T-helper 1 cell (primary cell): ENCODE measurements around the gene DHRS1.

Experiments
- DNase-seq, 5 donors: peaks; one replicate each; pipeline ENCODE4 v3.0.0-alpha.2; 2012 to 2020

DHRS1 gene

DNA sequence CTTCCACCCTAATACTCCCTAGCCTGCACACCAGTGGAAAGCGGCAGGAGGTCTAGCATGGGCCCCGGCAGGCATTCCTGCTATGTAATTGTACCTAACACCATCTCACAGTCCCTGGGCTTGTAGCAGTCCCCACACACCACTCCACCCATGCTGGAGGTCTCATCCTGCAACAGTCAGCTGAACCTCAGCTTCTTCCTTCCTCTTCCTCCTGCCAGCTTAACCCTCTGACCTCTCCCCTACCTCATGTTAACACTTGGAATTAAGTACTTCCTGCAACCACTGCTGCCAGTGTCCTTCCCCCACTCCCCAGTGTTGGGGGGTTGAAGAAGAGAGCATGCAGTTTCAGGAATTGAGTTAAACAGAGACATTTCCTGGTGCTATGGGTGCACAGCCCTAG lies 27.7 kb upstream of the DHRS1 start:
- no peak for DNase-seq

DNA sequence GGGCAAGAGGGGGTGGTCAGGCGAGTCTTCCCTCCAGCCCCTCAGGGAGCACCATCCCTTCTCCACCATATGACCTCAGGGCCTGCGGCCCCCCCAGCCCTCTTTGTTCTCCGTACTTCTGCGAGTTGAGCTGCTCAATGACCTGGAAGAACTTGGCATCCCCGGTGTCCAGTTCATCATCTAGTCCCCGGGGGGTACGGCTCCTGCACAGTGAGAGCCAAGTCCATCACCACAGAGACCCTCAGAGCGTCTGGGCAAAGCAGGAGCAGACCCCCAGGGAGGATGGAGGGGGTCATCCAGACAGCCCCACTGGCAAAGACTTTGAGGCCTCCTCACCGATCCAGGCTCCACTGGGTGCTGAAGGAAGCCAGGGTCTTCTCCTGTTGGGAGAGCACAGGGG lies 26.4 kb upstream of the DHRS1 start:
- no peak for DNase-seq

DNA sequence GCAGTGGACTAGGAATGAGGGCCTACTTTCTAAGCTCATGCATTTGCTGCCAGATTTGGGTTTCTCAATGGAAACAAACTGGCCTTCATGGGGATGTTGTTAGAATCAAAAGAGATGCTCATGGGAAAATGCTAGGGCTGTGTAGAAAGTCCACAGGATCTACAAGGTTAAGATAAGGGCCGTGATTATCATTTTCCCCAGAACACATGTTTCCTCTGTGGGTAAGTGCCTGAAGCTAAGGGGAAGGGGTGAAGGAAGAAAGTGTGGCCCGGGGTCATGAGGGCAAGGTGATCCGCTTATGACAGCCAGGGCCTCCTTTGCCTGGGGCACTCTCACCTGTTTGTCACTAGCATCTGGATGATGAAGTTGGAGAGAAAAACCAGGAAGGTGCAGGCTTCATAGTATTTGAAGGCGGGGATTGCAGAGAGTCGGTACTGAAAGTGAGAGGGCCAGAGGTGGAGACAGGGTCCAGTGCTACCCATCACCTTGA lies 25.5 kb upstream of the DHRS1 start:
- DNase-seq: no peak

DNA sequence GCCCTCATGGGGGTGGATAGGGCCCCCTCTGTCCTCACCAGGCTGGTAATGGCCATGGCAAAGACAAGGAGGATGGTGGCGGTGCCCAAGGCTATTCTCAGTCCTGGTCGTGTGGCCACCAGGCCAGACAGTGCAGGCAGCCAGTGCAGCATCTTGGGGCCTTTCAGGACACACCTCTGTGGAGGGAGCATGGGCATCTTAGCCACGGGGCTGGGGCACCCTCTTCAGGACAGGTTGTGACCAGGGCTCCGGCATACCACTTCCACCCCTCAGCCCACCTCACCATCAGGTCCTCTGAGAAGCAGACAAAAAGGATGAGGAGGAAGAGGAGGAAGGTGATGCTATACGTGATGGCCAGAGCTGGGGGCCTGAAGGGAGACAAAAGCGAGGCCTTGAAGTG lies 24.4 kb upstream of the DHRS1 start:
- no peak for DNase-seq

DNA sequence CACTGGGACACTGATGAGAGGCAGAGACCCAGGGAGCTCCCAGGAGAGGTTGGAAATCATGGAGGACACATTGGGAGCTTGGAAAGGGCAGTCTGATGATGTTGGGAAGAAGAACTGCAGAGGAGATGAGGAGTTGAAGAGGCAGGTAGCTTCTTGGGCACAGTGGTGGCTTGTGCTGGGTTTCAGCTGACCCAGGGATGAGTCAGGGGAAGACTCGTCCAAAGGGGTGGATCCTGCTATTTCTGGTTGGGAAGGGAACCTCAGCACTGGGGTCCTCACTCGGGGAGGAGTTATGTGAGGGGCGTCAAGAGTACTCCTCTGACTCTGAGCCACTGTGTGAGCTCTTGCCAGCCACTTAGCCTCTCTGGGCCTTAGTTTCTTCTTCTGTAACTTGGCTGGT lies 23.8 kb upstream of the DHRS1 start:
- DNase-seq: no peak

DNA sequence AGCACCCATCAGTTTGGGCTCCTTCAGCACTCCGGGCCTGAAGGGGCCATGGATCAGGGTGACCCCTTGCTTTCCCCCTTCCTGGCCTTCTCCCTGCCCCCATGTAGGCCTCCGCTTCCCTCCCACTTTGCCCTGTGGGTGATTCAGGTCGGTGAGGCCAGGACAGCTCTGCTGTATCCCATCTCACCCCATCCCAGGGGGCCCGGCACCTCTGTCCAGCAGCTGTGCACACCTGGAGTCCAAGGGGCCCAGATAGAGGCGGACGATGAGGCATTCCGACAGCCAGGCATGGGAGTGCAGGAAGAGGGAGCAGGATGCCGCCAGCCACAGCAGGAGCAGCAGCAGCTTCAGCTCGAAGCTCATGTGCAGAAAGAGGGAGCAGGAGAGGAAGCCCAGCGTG lies 23.1 kb upstream of the DHRS1 start:
- no peak for DNase-seq

DNA sequence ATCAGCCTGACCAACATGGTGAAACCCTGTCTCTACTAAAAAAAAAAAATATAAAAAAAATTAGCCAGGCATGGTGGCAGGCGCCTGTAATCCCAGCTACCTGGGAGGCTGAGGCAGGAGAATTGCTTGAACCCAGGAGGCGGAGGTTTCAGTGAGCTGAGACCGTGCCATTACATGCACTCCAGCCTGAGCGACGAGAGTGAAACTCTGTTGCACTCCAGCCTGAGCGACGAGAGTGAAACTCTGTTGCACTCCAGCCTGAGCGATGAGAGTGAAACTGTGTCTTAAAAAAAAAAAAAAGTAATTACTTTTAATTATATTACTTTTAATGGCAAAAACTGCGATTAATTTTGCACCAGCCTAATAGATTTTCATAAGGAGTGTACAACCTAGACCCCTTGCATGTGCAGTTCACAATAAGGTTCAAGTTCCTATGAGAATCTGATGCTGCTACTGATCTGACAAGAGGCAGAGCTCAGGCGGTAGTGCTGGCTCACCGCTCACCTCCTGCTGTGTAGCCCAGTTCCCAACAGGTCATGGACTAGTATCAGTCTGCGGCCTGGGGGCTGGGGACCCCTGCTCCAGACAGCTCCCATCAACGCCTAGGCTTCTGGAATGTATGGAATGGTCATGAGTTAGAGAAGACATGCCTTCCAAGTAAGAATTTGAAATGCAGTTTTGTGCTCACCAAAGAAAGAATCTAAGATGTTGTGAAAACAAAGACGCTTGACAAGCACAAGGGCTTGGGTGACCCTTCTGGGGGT lies 21.8 kb upstream of the DHRS1 start:
- no peak for DNase-seq

DNA sequence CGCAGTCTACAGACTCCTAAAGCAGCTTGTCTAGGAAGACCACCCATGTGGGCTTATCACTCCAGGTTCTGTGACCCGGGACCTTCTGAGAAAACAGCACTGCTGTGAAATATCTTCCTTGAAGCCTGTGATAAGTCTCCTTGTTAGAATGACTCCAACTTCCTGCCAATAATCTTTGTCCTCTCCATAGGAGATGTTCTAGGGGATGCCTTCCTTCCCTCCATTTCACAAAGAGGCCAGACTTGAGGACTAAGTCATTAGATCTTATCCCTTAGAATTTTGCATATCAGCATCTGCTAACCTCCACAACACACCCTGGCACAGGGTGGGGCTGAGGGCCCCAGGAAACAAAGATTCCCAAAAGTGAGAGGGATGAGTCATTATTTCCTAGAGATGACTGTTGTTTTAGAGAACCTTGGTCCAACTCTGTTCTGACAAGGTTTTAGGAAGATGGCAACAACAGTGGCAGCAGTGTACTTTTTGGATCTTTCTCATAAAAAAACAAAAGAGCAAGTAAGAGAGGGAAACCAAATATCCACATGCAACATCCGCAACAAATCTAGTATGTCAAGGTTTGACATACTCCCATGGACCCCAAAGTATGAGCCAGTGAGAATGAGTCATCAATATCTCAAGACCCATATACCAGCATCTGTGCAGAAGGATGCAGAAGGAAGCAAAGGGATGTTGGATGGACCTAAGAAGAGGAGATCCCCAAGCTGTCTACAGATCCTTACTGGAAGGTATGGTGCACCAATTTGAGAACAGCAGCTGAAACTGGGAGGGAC lies 17.8 kb upstream of the DHRS1 start:
- DNase-seq: no peak

DNA sequence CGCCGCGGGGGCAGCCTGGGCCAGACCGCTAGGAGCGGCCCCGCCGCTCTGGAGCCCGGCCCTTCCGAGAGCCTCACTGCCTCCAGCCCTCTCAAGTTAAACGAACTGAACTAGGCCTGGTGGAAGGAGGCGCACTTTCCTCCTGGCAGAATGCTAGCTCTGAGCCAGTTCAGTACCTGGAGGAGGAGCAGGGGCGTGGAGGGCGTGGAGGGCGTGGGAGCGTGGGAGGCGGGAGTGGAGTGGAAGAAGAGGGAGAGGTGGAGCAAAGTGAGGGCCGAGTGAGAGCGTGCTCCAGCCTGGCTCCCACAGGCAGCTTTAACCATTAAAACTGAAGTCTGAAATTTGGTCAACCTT lies 17.0 kb upstream of the DHRS1 start:
- no peak for DNase-seq

DNA sequence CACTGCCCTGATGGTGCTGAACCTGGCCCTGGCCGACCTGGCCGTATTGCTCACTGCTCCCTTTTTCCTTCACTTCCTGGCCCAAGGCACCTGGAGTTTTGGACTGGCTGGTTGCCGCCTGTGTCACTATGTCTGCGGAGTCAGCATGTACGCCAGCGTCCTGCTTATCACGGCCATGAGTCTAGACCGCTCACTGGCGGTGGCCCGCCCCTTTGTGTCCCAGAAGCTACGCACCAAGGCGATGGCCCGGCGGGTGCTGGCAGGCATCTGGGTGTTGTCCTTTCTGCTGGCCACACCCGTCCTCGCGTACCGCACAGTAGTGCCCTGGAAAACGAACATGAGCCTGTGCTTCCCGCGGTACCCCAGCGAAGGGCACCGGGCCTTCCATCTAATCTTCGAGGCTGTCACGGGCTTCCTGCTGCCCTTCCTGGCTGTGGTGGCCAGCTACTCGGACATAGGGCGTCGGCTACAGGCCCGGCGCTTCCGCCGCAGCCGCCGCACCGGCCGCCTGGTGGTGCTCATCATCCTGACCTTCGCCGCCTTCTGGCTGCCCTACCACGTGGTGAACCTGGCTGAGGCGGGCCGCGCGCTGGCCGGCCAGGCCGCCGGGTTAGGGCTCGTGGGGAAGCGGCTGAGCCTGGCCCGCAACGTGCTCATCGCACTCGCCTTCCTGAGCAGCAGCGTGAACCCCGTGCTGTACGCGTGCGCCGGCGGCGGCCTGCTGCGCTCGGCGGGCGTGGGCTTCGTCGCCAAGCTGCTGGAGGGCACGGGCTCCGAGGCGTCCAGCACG lies 16.4 kb upstream of the DHRS1 start:
- no peak for DNase-seq

DNA sequence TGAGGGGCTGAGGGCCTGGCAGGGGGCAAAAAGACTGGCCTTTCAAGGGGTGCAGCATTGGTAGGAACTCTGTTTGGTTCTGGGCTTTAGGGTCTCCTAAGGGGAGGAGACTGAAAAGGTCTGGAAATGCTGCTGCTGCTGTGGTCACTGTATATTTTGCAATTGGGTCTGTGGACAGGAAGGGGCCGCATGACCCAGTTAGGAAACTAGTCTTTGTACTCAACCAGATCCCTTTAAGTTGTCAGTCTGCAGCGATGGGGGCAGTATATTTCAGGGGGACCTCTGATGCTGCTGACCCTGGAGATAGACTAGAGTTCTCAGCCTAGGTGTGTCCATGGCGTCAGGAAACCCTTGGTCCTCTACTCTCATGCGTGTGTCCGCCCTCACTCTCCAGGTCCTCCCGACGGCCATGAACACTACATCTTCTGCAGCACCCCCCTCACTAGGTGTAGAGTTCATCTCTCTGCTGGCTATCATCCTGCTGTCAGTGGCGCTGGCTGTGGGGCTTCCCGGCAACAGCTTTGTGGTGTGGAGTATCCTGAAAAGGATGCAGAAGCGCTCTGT lies 15.7 kb upstream of the DHRS1 start:
- DNase-seq: no peak

DNA sequence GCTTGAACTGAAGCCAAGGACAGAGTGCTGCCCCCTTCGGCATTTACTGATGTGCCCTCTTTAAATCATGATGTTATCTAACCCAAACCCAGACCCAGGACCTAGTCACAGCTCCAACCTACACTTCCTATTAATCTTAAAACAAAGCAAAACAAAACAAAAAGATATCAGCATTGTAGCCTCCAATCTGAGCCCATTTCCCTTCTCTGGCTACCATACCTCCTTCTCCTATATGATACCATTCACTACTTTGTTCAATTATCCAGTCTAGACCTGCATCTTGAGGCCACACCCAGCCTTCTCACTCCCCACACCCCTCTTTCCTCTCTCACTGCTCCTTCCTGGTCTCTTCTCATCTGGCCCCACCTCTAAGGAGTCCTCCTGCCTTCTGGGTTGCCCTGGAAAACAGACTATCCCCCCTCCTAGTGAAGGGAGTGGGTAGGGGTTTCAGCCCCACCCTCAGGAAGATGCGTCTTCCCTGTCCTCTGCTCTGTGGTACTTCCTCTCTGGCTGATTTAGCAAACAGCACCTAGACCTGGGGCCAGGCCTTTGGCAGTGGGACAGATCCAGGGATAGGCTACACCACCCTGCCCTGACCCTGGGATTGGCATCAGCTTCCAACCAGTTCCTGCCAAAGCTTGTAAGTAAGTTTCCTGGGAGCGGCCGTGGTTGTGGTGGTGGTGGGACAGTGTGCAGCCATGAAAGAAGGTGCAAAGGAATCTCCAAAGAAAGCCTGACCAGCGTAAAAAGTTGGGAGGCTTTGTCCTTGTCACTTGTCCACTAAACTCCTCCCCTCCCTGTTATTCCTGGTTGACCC lies 15.0 kb upstream of the DHRS1 start:
- no peak for DNase-seq

DNA sequence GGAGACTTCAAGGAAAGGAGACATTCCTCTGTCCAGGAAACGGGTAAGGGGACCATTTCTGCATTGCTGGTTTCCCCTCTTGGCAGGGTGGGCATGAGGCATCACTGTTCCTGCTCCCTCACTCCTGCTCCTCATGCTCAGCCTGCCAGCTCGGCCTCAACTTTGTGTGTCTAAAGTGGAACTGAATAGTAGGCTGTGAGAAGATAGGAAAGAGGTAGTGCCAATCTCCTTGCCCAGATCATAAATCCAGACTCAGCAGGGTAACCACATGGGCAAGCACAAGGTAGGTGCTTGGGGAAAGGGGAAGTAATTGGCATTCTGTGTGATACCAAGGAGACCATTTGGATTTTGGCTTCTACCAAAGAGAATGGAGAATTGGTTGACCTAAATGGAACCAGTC lies 14.3 kb upstream of the DHRS1 start:
- no peak for DNase-seq

DNA sequence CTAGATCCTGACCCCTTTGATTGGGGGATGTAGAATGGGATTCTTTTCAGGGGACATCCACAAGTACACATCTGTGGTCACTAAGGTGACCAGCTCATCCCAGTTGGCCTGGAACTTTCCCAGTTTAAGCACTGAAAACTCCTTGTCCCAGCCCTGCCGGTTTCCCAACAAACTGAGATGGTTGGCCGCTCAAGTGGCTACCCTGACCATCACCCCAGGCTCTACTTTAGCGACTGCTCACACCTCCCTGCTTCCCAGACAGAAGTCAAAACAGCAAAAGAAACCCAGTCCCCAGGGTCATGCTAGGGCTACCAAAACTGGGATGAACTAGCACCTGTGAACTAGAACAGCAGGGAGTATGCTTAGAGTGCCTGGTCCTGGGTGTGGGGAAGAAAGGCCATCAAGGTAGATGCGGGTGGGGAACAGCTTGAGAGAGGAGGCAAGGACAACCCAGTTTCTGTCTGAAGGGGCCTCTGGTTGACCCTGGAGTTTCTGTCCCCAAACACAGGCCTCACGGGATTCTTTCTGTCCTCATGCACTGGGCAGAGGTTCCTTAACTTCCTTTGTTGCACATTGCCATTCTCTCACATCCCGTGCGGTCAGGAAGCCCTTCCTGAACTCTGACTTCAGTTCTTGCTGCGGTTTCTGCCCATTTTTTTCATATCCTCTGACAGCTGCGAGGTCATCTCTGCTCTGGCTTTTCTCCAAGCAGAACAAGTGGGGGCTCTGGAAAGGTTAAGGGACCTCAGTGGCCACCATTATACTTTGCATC lies 13.3 kb upstream of the DHRS1 start:
- peak in 1 of 5 donors; percentile 81 for DNase-seq

DNA sequence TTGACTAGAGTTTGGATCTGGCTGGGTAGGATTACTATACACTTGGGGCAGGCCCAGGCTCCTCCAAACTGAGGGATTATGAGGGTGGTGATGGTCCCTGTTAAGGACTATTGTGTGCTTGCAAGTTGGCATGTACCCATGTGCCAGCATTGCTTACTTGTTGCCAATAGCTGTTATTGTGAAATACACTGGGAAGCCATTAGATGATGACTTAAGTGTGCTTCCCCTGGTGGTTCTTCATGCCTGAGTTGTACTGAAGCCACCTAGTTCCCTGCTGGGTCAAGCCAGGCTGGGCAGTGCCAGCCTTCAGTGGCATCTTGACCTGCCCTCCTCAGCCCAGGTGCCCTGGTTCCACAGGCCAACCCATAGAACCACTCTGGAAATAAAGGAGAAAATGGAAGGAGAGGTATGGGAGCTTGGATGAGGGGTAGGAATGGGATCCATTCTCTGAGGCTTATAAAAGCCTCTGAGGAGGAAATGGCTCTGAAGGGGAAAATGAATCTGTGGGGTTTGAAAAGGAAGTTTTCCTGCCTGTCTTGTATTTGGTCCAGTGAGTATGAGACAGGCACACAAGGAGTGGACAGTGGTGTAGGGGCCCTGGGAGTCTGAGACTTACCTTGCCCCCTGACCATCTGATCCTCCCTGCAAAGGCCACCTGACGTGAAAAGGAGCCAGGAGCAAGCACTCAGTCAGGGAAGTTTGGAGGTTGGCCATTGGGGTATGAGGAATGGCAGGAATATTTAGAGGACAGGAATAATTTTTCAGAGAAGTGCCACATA lies 12.4 kb upstream of the DHRS1 start:
- DNase-seq: peak in 1 of 5 donors; percentile 42

DNA sequence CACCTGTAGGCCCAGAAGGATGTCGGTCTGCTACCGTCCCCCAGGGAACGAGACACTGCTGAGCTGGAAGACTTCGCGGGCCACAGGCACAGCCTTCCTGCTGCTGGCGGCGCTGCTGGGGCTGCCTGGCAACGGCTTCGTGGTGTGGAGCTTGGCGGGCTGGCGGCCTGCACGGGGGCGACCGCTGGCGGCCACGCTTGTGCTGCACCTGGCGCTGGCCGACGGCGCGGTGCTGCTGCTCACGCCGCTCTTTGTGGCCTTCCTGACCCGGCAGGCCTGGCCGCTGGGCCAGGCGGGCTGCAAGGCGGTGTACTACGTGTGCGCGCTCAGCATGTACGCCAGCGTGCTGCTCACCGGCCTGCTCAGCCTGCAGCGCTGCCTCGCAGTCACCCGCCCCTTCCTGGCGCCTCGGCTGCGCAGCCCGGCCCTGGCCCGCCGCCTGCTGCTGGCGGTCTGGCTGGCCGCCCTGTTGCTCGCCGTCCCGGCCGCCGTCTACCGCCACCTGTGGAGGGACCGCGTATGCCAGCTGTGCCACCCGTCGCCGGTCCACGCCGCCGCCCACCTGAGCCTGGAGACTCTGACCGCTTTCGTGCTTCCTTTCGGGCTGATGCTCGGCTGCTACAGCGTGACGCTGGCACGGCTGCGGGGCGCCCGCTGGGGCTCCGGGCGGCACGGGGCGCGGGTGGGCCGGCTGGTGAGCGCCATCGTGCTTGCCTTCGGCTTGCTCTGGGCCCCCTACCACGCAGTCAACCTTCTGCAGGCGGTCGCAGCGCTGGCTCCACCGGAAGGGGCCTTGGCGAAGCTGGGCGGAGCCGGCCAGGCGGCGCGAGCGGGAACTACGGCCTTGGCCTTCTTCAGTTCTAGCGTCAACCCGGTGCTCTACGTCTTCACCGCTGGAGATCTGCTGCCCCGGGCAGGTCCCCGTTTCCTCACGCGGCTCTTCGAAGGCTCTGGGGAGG lies 11.3 kb upstream of the DHRS1 start, which contains the start of gene LTB4R:
TSS of gene LTB4R (plus strand) at position 857 of the 959 bp plus-strand sequence. CDS start 4,150 bp downstream, outside the sequence.
- DNase-seq: peak; percentile 48 to 82 (median 61)

DNA sequence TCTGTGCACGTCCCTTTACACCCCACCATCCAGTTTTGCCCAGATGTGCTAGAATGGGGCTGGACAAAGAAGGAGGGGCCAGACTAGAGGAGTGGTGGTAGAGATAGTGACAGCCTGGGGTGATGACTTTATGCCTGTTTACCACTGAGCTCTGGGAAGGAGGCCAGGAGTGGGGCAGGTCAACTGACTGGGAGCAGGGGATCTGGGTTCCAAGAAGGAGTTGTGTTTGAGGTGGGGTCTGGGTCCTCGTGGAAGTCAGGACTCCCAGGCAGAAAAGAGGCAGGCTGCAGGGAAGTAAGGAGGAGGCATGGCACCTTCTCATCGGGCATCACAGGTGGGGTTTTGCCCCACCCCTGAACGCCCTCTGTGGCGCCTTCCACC lies 10.7 kb upstream of the DHRS1 start:
- no peak for DNase-seq

DNA sequence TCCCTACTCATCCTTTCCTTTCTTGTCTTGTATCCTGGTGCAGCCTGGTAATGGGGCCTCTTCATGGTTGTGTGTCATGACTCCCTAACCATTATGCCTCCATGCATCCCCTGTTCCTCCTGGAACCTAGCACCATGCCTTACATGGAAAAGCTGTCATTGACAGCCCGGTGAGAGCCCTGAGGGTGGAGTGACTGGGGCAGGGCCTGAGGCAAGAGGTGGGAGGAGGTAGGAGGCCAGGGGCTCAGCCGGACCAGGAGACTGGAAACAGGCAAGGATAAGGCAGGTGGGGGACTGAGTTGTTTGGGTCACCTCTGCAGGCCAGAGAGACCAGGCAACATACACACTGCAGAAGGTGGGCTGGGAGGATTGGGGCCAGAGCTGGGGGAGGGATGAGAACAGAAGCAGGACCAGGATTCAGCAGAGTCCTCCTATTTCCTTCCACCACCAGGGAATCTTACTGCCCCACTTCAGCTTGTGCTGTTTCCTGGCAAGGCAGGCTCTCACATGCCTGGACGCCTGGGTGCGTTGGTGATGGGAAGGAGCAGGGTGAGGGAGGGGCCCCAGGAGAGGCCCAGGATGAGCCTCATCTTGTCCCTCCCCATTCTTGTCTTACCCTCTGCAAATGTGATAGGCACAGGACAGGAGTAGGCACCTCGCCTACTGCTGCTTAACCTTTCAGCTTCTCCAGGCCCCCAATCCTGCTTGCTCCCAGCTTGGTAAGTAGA lies 10.1 kb upstream of the DHRS1 start, which contains the start of gene LTB4R2:
TSS of gene LTB4R2 (plus strand) at position 603 of the 727 bp plus-strand sequence. CDS start 525 bp downstream, outside the sequence.
- no peak for DNase-seq
